GM12872 (cell line): ENCODE results near the gene GTPBP6.

ENCODE experiments used
- TF ChIP-seq, protein P1 (sequence below): IDR thresholded peaks from 3 replicates; pipeline ENCODE4 v1.5.1; 2011; ENCODE audit warnings: low read depth, mild to moderate bottlenecking, low read length, moderate library complexity; ENCODE audit not compliant: insufficient read depth

GTPBP6 gene

DNA sequence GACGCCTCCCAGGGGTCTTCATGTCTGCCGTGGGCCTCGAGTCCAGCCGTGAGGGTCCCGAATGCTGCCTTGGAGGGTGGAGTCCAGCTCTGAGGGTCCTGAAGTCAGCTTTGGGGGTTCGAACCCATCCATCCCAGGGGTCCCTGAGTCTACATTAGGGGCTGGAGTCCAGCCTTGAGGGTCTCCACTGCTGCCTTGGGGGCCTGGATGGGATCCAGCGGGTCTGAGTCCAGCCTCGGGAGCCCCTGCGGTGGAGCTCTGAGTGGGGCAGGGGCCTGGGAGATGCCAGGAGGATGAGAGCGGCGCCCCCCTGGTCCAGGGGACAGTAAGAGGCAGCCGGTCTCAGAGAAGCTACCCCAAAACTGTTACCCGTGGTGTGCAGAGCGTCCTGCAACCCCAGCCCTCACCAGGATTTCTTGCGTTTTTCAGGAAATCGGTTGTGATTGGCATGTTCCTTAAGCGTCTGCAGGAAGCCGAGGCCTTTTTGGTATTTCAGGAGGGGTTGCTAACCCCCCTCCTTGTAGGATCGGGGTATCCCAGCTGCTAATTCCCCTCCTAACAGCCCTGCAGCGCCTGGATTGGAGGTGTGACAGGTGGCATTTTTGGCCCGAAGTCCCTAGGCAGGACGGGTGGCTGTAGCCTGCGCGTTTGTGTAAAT, 1.7 kb upstream of the GTPBP6 start:
- TF ChIP-seq, protein P1, sequence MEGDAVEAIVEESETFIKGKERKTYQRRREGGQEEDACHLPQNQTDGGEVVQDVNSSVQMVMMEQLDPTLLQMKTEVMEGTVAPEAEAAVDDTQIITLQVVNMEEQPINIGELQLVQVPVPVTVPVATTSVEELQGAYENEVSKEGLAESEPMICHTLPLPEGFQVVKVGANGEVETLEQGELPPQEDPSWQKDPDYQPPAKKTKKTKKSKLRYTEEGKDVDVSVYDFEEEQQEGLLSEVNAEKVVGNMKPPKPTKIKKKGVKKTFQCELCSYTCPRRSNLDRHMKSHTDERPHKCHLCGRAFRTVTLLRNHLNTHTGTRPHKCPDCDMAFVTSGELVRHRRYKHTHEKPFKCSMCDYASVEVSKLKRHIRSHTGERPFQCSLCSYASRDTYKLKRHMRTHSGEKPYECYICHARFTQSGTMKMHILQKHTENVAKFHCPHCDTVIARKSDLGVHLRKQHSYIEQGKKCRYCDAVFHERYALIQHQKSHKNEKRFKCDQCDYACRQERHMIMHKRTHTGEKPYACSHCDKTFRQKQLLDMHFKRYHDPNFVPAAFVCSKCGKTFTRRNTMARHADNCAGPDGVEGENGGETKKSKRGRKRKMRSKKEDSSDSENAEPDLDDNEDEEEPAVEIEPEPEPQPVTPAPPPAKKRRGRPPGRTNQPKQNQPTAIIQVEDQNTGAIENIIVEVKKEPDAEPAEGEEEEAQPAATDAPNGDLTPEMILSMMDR: no peak

- TF ChIP-seq, protein P1: no peak
Measured at GRCh38 chrX:319579-320125, 1.1 kb upstream of the GTPBP6 start.

DNA sequence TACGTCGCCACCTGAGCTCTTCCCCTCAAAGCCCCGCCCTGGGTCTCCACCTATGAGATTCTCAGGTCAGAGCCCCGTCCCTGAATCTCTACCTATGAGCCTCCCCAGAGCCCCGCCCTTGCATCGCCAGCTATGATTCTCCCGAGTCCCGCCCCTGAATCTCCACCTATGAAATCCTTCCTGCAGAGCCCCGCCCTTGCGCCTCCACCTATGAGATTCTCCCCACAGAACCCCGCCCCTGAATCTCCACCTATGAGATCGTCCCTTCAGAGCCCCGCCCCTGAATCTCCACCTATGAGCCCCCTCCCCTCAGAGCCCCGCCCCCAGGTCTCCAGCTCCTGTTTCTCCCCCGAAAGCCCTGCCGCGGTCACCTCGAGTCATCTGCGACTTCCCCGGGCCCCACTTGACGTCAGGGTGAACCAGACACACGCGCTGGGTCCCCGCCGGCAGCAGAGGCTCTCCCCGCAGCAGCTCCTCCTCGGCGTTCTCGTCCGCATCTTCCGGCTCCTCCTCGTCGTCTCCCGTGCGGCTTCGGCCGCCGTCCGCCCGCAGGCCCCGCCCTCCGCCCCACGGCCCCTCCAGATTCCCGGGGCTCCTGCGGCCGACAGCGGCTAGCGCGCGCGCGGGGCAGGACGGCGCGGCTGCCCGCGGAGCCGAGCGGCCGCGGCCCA, 393 bp downstream of the GTPBP6 start:
- TF ChIP-seq, protein P1: no peak

DNA sequence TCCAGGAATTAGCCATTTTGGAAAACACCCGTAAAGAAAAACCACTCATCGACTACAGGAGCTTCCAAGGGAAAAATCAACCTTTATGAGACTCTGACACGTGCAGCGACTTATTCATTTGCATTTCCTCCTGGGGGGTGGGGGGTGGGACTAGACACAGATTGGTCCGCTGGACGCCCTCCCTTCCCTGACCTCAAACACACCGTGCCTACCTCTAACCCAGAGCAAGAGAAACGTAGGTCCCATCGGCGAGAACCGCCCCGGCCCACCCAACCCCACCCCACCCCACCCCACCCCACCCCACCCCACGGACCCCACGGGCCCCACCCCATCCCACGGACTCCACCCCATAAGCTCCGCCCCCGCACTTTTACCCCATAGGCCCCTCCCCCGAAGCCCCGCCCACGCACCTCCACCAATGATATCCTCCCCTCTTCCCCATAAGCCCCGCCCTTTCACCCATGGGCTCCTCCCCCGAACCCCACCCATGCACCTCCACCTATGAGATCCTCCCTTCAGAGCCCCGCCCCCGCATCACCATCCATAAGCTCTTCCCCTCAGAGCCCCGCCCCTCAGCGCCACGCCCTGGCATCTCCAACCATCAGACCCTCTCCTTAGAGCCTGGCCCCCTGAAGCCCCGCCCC, 1.1 kb downstream of the GTPBP6 start:
- TF ChIP-seq, protein P1: no peak

DNA sequence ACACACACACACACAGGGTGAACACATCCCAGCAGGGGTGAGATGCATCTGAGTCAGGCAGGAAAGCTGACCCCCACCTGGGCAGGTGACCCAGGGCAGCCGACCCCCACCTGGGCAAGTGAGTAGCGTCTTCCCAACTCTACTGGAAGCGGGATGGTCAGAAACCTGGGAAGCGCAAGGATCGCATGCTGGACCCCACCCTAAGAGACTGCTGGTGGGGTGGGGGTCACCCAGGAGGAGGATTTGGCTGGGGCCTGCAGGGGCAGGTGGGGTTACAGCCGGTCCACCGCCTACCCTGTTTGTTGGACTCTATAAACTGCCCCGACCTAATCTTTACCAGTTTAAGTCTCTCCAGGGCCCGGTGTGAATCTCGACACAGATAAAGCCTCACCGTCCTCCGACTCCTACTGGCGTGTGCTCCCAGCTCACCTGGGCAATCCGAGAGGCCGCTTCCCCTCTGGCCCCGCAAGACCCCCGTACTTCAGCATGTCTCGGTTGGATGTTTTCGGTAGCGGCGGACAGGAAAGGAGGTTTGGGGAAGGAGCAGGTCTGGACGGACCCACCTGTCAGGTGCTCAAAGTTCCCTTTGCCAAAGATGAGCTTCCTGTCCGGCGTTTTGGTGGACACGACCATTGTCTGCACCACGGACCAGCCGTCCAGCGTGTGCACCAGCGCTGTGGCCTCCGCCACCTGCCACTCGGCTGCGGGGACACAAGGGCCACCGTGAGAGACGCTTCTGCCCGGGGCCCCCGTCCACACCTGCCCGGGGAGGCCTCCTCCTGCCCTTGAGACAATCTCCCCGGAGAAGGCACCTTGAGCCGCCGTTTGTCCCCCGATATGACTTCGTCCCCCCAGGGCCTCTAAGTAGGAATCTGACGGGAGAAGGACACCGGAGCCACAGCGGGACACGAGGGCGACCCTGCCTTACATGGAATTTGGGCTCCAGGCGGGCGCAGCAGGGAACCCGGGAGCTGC, 2.0 kb downstream of the GTPBP6 start:
- TF ChIP-seq, protein P1: no peak

GRCh38 chrX:314781-315595, 3.6 kb downstream of the GTPBP6 start:
- TF ChIP-seq, protein P1: no peak
